ENCODE results near the gene FRMPD2.

The FRMPD2 gene

GRCh38 chr10:48307711-48308018, 33.2 kb upstream of the FRMPD2 start:
- Histone ChIP-seq H3K9me3 (ENCODE audit: insufficient read depth, low read length, severe bottlenecking) (no peaks in the 10 kb centered on the region), H3K36me3 (ENCODE audit: insufficient read depth, low read length) (no peaks in the 10 kb centered on the region), H3K27me3 (ENCODE audit: insufficient read depth, low read length, poor library complexity) (no peaks in the 10 kb centered on the region), H3K9ac (ENCODE audit: low read depth, low read length) (peak overlapping the region; percentile 84), H3K27ac (ENCODE audit: low read length) (peak overlapping the region; percentile 80), H3K4me3 (ENCODE audit: low read depth in 1 of 2, low read length in 2 of 2) (peak overlapping the region; percentile 80 to 92), H4K20me1 (ENCODE audit: insufficient read depth, low read length) (peaks cover 38% of the 10 kb centered on the region; the same call in 1 of the 2 replicates), H3K79me2 (ENCODE audit: insufficient read depth, low read length) (peaks cover 58% of the 10 kb centered on the region), H3K4me1 (ENCODE audit: insufficient read depth, low read length) (peaks cover 44% of the 10 kb centered on the region), H3K4me2 (ENCODE audit: insufficient read depth, low read length) (peak overlapping the region; percentile 70), H2AFZ (ENCODE audit: low read depth, low read length) (0 out of 2 replicates have a peak overlapping the region, but pooled peaks have one; percentile 73)
- ATAC-seq (ENCODE audit: insufficient read depth, low read depth), result no peak
- TF ChIP-seq CTCF (IDR thresholded peaks at IDR 0.05; ENCODE audit: borderline replicate concordance, extremely low read depth, low read length, poor library complexity, severe bottlenecking), result no peak
- no peak for TF ChIP-seq EZH2 (IDR thresholded peaks at IDR 0.05; ENCODE audit: borderline replicate concordance, low read depth, low read length, severe bottlenecking)
- no peak for DNase-seq

GRCh38 chr10:48306870-48307710, 32.6 kb upstream of the FRMPD2 start:
- TF ChIP-seq EZH2 (IDR thresholded peaks at IDR 0.05; ENCODE audit: borderline replicate concordance, low read depth, low read length, severe bottlenecking) (no peak), CTCF (IDR thresholded peaks at IDR 0.05; ENCODE audit: borderline replicate concordance, extremely low read depth, low read length, poor library complexity, severe bottlenecking) (no peak)
- H3K79me2 ChIP-seq (ENCODE audit: insufficient read depth, low read length), result peaks cover 53% of the 10 kb centered on the region
- H2AFZ ChIP-seq (ENCODE audit: low read depth, low read length), result peak overlapping the region; percentile 73
- peak overlapping the region; percentile 80 for H3K27ac ChIP-seq (ENCODE audit: low read length)
- peaks cover 41% of the 10 kb centered on the region for H3K4me1 ChIP-seq (ENCODE audit: insufficient read depth, low read length)
- H3K36me3 ChIP-seq (ENCODE audit: insufficient read depth, low read length), result no peaks in the 10 kb centered on the region
- peak overlapping the region; percentile 80 to 92 for H3K4me3 ChIP-seq (ENCODE audit: low read depth in 1 of 2, low read length in 2 of 2)
- peaks cover 34% of the 10 kb centered on the region; the same call in 1 of the 2 replicates for H4K20me1 ChIP-seq (ENCODE audit: insufficient read depth, low read length)
- ATAC-seq (ENCODE audit: insufficient read depth, low read depth) (peak; percentile 68), DNase-seq (peak; percentile 79)
- peak overlapping the region; percentile 70 for H3K4me2 ChIP-seq (ENCODE audit: insufficient read depth, low read length)
- H3K27me3 ChIP-seq (ENCODE audit: insufficient read depth, low read length, poor library complexity), result no peaks in the 10 kb centered on the region
- H3K9ac ChIP-seq (ENCODE audit: low read depth, low read length), result peak overlapping the region; percentile 84
- H3K9me3 ChIP-seq (ENCODE audit: insufficient read depth, low read length, severe bottlenecking), result no peaks in the 10 kb centered on the region

GRCh38 chr10:48306265-48306869, 31.9 kb upstream of the FRMPD2 start, which contains the start of gene MAPK8:
Gene MAPK8 (plus strand): TSS chr10:48306677. CDS start chr10:48401661, 94,984 bp downstream.
- Histone ChIP-seq H3K27ac (ENCODE audit: low read length) (peak within 1 kb of the TSS; percentile 80), H3K4me3 (ENCODE audit: low read depth in 1 of 2, low read length in 2 of 2) (peak within 1 kb of the TSS; percentile 80 to 92), H3K4me1 (ENCODE audit: insufficient read depth, low read length) (peaks cover 41% of the 10 kb centered on the region), H3K79me2 (ENCODE audit: insufficient read depth, low read length) (peaks cover 45% of the 10 kb centered on the region), H2AFZ (ENCODE audit: low read depth, low read length) (peak within 1 kb of the TSS; percentile 73), H3K4me2 (ENCODE audit: insufficient read depth, low read length) (peak within 1 kb of the TSS; percentile 70), H4K20me1 (ENCODE audit: insufficient read depth, low read length) (peaks cover 29% of the 10 kb centered on the region; the same call in 1 of the 2 replicates), H3K36me3 (ENCODE audit: insufficient read depth, low read length) (no peaks in the 10 kb centered on the region), H3K9ac (ENCODE audit: low read depth, low read length) (peak within 1 kb of the TSS; percentile 84), H3K9me3 (ENCODE audit: insufficient read depth, low read length, severe bottlenecking) (no peaks in the 10 kb centered on the region), H3K27me3 (ENCODE audit: insufficient read depth, low read length, poor library complexity) (no peaks in the 10 kb centered on the region)
- TF ChIP-seq EZH2 (IDR thresholded peaks at IDR 0.05; ENCODE audit: borderline replicate concordance, low read depth, low read length, severe bottlenecking) (no peak), CTCF (IDR thresholded peaks at IDR 0.05; ENCODE audit: borderline replicate concordance, extremely low read depth, low read length, poor library complexity, severe bottlenecking) (no peak)
- DNase-seq, result peak; percentile 95
- ATAC-seq (ENCODE audit: insufficient read depth, low read depth), result peak; percentile 87

Data from DND-41 (cell line).